Stimulated activated CD8-positive, alpha-beta memory T cell treated with anti-CD3 and anti-CD28 coated beads, Interleukin-15, amount 100 ng/mL, for 1 hour (primary cell): Measurements from ENCODE around the gene PAQR7.

Experiments used
- DNase-seq: peaks from one replicate; pipeline ENCODE4 v3.0.0-alpha.2; 2020; ENCODE audit warnings: low read depth

The PAQR7 gene

DNA sequence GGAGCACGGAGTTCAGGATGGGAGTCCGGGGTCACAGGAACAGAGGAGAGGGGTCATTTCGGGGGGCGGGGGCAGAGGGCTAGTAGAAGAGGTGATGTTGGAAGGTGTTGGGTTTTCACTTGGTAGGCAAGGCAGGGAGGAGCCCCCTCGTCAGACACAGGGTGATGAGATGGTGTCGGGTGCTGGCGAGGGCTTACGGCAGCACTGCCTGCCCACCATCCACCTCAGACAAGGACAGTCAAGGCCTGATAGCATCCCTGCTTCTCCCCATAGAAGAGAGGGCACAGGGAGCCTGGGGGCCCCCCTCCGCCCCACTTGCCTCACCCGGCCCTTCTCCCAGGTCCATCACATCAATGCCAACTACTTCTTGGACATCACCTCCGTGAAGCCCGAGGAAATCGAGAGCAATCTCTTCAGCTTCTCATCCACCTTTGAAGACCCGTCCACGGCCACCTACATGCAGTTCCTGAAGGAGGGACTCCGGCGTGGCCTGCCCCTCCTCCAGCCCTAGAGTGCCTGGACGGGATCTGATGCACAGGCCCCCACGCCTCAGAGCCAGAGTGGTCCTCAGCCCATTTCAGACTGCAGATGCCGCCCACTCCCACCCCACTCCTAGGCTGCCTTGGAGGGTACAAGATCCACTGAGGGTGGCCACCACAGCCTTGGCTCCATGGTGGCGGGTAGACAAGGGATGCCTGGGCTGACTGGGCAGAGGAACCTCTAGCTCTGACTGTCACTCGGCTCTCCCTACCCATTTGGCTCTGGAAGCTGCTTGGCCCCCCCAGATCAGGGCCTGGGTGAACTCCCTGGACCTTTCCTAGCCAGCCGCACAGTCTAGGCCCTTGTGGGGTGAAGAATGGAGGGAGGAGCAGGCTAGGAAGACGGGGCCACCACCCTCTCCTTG is 60.0 kb downstream of the PAQR7 start:
- no peak for DNase-seq

DNA sequence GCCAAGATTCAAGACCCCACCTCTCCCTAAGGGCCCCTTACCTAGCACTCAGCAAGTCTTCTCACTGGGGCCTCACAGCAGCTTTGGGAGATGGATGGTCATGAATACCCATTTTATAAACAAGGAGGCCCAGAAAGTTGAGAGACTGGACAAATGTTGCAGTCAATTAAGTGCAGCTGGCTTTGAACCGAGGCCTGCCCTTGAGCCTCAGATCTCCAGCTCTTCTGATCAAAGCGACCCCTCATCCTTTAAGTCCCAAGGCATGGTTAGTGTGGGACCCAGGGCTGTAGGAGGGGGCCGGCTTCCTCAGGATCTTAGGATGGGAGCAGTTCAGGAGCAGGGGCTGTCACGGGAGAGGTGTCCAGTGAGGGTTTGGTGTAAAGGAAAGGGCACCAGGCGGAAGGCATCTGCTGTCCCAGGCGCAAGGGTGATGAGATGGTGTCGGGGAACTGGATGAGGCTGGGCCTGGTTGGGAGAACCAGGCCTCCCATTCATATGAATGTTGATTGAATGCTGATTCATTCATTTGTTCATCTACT is 60.9 kb downstream of the PAQR7 start:
- no peak for DNase-seq

DNA sequence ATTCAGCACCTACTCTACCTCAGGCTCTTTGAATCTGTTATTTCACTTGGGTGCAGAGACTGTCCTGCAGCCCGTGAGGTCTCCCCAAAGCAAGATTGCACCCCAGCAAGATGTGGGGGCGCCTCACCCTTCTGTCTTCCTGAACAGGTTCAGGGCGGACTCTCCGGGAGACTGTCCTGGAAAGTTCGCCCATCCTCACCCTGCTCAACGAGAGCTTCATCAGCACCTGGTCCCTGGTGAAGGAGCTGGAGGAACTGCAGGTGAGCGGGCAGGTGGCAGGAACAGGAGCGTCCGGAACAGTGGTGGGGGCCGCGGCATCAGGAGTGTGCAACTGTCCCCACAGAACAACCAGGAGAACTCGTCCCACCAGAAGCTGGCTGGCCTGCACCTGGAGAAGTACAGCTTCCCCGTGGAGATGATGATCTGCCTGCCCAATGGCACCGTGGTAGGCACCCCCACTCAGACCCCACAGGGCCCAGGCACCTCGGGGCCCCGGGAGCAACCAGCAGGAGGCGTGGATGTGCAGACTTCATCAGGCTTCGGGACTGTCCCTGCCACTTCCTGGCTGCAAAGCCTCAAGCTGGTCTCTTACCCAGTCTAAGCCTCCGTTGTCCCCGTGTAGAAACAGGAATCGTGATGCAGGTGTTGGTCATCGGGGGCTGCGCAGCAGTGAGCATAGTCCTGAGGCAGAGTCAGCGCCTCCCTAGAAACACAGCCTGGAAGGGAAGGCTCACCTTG is 61.6 kb downstream of the PAQR7 start:
- no peak for DNase-seq

DNA sequence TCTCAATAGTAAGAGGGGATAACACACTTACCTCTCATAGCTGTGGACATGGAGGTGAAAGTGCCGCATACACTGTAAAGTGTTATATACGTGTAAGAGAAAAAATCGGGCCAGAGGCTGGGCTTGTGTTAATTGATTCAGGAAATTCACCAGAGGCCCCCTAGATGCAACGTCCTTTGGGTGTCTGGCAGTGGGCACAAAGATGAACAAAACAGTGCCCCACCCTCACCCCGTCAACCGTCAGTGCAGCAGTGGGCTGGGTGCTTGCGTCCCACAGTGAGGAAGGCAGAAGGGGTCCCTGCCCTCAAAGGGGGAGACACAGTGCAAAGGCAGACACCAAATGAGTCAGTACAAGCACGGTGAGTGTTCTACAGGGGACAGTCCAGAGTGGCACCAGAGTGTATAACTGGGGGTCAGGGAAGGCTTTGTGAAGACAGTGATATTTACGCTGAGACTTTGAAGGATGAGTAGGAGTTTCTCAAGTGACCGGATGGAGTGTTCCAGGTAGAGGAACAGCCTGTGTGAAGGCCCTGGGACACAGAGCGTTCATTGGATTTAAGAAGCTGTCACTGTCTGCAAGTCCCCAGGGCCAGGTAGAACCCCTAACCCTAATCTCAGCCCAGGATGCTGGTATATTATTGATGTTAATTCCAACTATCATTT is 62.3 kb downstream of the PAQR7 start:
- no peak for DNase-seq
